Peyer's patch (tissue), 4 donors: ENCODE measurements around the gene SBK3. TPM values are rescaled to one million over a fixed set of nuclear protein-coding genes. Genes with fewer than 3 reads are reported as not detected.

Source experiments
- DNase-seq, 3 donors: peaks; one replicate each; pipeline ENCODE4 v3.0.0-alpha.2; 2017 to 2019
- H3K27ac ChIP-seq, 4 donors: fragments of 200-600 bp; sonication (generic); one replicate each; pipeline ENCODE4 v1.5.1; 2016 to 2019
- H3K27me3 ChIP-seq, 2 donors: fragments of 200-600 bp; sonication (generic); one replicate each; pipeline ENCODE4 v1.5.1; 2019
- H3K36me3 ChIP-seq, 3 donors: fragments of 200-600 bp; sonication (generic); one replicate each; pipeline ENCODE4 v1.5.1; 2016 to 2019
- H3K4me1 ChIP-seq, 4 donors: fragments of 200-600 bp; sonication (generic); one replicate each; pipeline ENCODE4 v1.5.1; 2016 to 2019
- H3K4me3 ChIP-seq, 4 donors: fragments of 200-600 bp; sonication (generic); 1 replicate in 3 of 4; 2 replicates in 1 of 4; pipeline ENCODE4 v1.5.1; 2016 to 2019; ENCODE audit warnings: mild to moderate bottlenecking in 1 of 4
- H3K9me3 ChIP-seq, 4 donors: fragments of 200-600 bp; sonication (generic); one replicate each; pipeline ENCODE4 v1.5.1; 2016 to 2019; ENCODE audit warnings: mild to moderate bottlenecking in 1 of 4
- CTCF ChIP-seq, 6 experiments: fragments of 450-650 bp in 4 of 6; fragments of 200-600 bp in 2 of 6; sonication (generic) in 1 of 6; IDR thresholded peaks; one replicate each; pipeline ENCODE4 v1.5.1; 2017 to 2019; ENCODE audit warnings: antibody characterized with exemption in 6 of 6, mild to moderate bottlenecking in 3 of 6, moderate library complexity in 1 of 6
- POLR2A ChIP-seq, 2 donors: fragments of 450-650 bp; IDR thresholded peaks; one replicate each; pipeline ENCODE4 v1.5.1; 2017; ENCODE audit warnings: antibody characterized with exemption in 2 of 2, mild to moderate bottlenecking in 2 of 2, moderate library complexity in 2 of 2
- total RNA-seq, 4 donors: library from RNA; depleted of rRNA; stranded (reverse); fragments of >200 nt; gene quantifications; one replicate each; pipeline ENCODE4 v1.1.0, GENCODE V29; 2016

Gene SBK3
- total RNA-seq, 4 donors from 2014 or later, result 1.0 TPM; not detected in 3

GRCh38 chr19:55581823-55582223 is 36.5 kb upstream of the SBK3 start:
- Histone ChIP-seq H3K4me3 (no peak overlapping the region), H3K4me1 (peaks cover 0 to 39% (median 12%) of the 10 kb centered on the region in 4 donors), H3K27ac (no peak overlapping the region)

GRCh38 chr19:55581145-55581822 is 35.9 kb upstream of the SBK3 start:
- Histone ChIP-seq H3K36me3 (peaks cover 0 to 21% (median 0%) of the 10 kb centered on the region in 3 donors), H3K4me3 (peak overlapping the region; percentile 71 to 99 (median 76)), H3K27ac (peak overlapping the region; percentile 81 to 89 (median 84)), H3K4me1 (peaks cover 0 to 34% (median 8%) of the 10 kb centered on the region in 4 donors), H3K9me3 (no peaks in the 10 kb centered on the region), H3K27me3 (no peaks in the 10 kb centered on the region)
- no peak for DNase-seq
- TF ChIP-seq POLR2A (IDR thresholded peaks at IDR 0.05) (no peak), CTCF (IDR thresholded peaks at IDR 0.05) (no peak)

More at GRCh38 chr19:55581823-55582223, 36.5 kb upstream of the SBK3 start:
- peaks cover 0 to 21% (median 0%) of the 10 kb centered on the region in 3 donors for H3K36me3 ChIP-seq
- no peaks in the 10 kb centered on the region for H3K9me3 ChIP-seq
- no peak for TF ChIP-seq CTCF (IDR thresholded peaks at IDR 0.05)
- no peaks in the 10 kb centered on the region for H3K27me3 ChIP-seq
- no peak for DNase-seq

GRCh38 chr19:55580628-55581144 is 35.3 kb upstream of the SBK3 start, which contains the start of gene ZNF579:
Gene ZNF579, minus strand, starts transcription at chr19:55580848. Its CDS starts 1,209 bp downstream, at chr19:55579639.
- peak; percentile 69 to 88 (median 82) for DNase-seq
- H3K4me1 ChIP-seq, result peaks cover 0 to 28% (median 3%) of the 10 kb centered on the region in 4 donors
- TF ChIP-seq POLR2A (IDR thresholded peaks at IDR 0.05), result no peak
- no peak for TF ChIP-seq CTCF (IDR thresholded peaks at IDR 0.05)
- no peaks in the 10 kb centered on the region for H3K27me3 ChIP-seq
- H3K36me3 ChIP-seq, result peaks cover 0 to 21% (median 0%) of the 10 kb centered on the region in 3 donors
- H3K27ac ChIP-seq, result peak within 1 kb of the TSS; percentile 81 to 89 (median 84)
- peak within 1 kb of the TSS; percentile 71 to 99 (median 76) for H3K4me3 ChIP-seq
- H3K9me3 ChIP-seq, result no peaks in the 10 kb centered on the region

- DNase-seq, result no peak
- H3K4me1 ChIP-seq, result peaks cover 0 to 25% (median 3%) of the 10 kb centered on the region in 4 donors
- TF ChIP-seq CTCF (IDR thresholded peaks at IDR 0.05) (no peak), POLR2A (IDR thresholded peaks at IDR 0.05) (no peak)
- H3K4me3 ChIP-seq, result peak overlapping the region; percentile 71 to 99 (median 76)
- peaks cover 0 to 21% (median 0%) of the 10 kb centered on the region in 3 donors for H3K36me3 ChIP-seq
- H3K27ac ChIP-seq, result peak overlapping the region; percentile 81 to 89 (median 84)
- H3K27me3 ChIP-seq, result no peaks in the 10 kb centered on the region
- H3K9me3 ChIP-seq, result no peaks in the 10 kb centered on the region
Observed at GRCh38 chr19:55579766-55580621, 34.7 kb upstream of the SBK3 start.
